HL-60 (cell line): ENCODE data around the gene GPHN.

Source experiments
- CTCF ChIP-seq: IDR thresholded peaks from one replicate; pipeline ENCODE4 v1.5.1; 2011; ENCODE audit warnings: low read length, control low read depth, inconsistent platforms; ENCODE audit not compliant: insufficient read depth
- POLR2AphosphoS5 ChIP-seq: IDR thresholded peaks from 2 replicates; pipeline ENCODE4 v1.6.1; 2012; ENCODE audit warnings: low read depth
- REST ChIP-seq: IDR thresholded peaks from 2 replicates; pipeline ENCODE4 v1.6.1; 2012; ENCODE audit warnings: low read depth; ENCODE audit not compliant: insufficient replicate concordance
- SPI1 ChIP-seq: IDR thresholded peaks from 2 replicates; pipeline ENCODE4 v1.6.1; 2012; ENCODE audit warnings: low read depth, mild to moderate bottlenecking, borderline replicate concordance

- TF ChIP-seq POLR2AphosphoS5 (no peak), CTCF (no peak), REST (no peak), SPI1 (no peak)
Measured at GRCh38 chr14:66645716-66646115, 137.8 kb downstream of the GPHN start.
